GM10266 (cell line): ENCODE measurements around the gene CXorf51B.
"Not testable (repeated sequence)": the region's sequence is repeated elsewhere in the genome, so short reads cannot be mapped to it uniquely, and the experiment has no call there.

Experiments used
- DNase-seq: peaks from one replicate; pipeline ENCODE4 v3.0.0; 2012; ENCODE audit errors: extremely low spot score
- TF ChIP-seq, protein P1 (sequence below): IDR thresholded peaks from 2 replicates; pipeline ENCODE4 v1.5.1; 2012; ENCODE audit warnings: mild to moderate bottlenecking, low read depth; ENCODE audit not compliant: control insufficient read depth, insufficient read depth; ENCODE audit errors: missing control alignments

The CXorf51B gene

DNA sequence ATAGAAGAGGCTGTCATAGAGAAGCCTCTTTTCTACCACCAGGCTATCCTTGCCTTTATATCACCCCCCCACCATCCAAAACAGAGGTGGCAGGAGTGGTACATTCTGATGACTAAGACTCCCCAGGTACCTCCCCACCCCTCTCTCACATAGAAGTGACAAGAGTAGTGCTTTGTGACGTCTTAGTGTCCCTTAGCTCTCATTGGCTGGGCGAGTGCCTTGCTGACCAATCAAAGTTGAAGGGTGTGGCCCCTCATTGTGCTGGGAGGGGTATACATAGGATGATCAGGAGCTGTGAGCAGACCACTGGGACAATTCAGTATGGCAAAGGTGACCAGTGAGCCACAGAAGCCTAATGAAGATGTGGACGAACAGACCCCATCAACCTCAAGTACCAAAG is at the start of gene CXorf51B:
Gene CXorf51B, plus strand, starts transcription at position 301 of the 400 bp plus-strand sequence. Its CDS starts 21 bp downstream, at position 322.
- not testable (repeated sequence) for DNase-seq

- not testable (repeated sequence) for DNase-seq
Measured at GRCh38 chrX:146814644-146815043, 5.1 kb downstream of the CXorf51B start, which contains the start of gene CXorf51A. Gene CXorf51A (minus strand): TSS chrX:146814744. CDS start chrX:146814723, 21 bp downstream.

DNA sequence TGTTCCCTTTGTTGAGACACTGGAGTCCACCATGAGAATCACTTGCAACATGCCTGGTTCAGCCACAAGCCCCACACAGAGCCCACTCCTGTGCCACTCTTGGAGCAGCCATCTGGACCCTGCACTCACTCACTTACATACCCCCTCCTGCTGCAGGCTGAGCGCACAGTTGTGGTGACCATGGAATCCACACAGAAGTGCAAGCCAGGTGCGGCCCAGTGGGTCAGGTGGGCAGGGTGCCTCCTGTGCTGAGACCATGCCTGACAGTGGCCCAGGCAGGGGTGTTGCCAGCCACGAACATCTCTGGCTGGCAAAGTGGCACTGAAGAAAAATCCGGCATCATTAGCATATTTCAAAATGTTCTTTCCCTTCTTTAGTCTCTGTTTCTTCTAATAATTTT is 22.4 kb downstream of the CXorf51B start:
- TF ChIP-seq, protein P1, sequence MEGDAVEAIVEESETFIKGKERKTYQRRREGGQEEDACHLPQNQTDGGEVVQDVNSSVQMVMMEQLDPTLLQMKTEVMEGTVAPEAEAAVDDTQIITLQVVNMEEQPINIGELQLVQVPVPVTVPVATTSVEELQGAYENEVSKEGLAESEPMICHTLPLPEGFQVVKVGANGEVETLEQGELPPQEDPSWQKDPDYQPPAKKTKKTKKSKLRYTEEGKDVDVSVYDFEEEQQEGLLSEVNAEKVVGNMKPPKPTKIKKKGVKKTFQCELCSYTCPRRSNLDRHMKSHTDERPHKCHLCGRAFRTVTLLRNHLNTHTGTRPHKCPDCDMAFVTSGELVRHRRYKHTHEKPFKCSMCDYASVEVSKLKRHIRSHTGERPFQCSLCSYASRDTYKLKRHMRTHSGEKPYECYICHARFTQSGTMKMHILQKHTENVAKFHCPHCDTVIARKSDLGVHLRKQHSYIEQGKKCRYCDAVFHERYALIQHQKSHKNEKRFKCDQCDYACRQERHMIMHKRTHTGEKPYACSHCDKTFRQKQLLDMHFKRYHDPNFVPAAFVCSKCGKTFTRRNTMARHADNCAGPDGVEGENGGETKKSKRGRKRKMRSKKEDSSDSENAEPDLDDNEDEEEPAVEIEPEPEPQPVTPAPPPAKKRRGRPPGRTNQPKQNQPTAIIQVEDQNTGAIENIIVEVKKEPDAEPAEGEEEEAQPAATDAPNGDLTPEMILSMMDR, result no peak

GRCh38 chrX:146854281-146854680 is 44.7 kb downstream of the CXorf51B start:
- no peak for DNase-seq
- TF ChIP-seq, protein P1, result no peak

More for the DNA sequence above, 22.4 kb downstream of the CXorf51B start:
- no peak for DNase-seq
